Right atrium auricular region (tissue), 2 donors: ENCODE results near the gene DOK5. TPM values are rescaled to one million over a fixed set of nuclear protein-coding genes. Genes with fewer than 3 reads are reported as not detected.

Experiments
- DNase-seq: peaks from one replicate; pipeline ENCODE4 v3.0.0-alpha.2; 2019; ENCODE audit warnings: low spot score
- H3K27ac ChIP-seq, 2 donors: fragments of 200-600 bp; sonication (generic); 1 replicate in 1 of 2; 2 replicates in 1 of 2; pipeline ENCODE4 v1.5.1; 2016 to 2019
- H3K27me3 ChIP-seq, 2 donors: fragments of 200-600 bp; sonication (generic); one replicate each; pipeline versions ENCODE4 v1.5.1 to v1.6.0; 2017 to 2019
- H3K36me3 ChIP-seq: fragments of 200-600 bp; sonication (generic); one replicate; pipeline ENCODE4 v1.5.1; 2016
- H3K4me1 ChIP-seq, 2 donors: fragments of 200-600 bp; sonication (generic); one replicate each; pipeline versions ENCODE4 v1.5.1 to v1.6.0; 2017 to 2019
- H3K4me3 ChIP-seq, 2 donors: fragments of 200-600 bp; sonication (generic); 1 replicate in 1 of 2; 2 replicates in 1 of 2; pipeline ENCODE4 v1.5.1; 2017 to 2019; ENCODE audit warnings: mild to moderate bottlenecking in 1 of 2, moderate library complexity in 1 of 2
- H3K9me3 ChIP-seq, 2 donors: fragments of 200-600 bp; sonication (generic); one replicate each; pipeline ENCODE4 v1.5.1; 2019
- CTCF ChIP-seq, 2 donors: fragments of 200-600 bp; sonication (generic); IDR thresholded peaks; one replicate each; pipeline ENCODE4 v1.5.1; 2019; ENCODE audit warnings: antibody characterized with exemption in 2 of 2
- total RNA-seq, 2 donors: library from RNA; depleted of rRNA; stranded (reverse); fragments of >200 nt; gene quantifications; one replicate each; pipeline ENCODE4 v1.1.0, GENCODE V29; 2016

DOK5 gene
- total RNA-seq, 2 donors from 2014 or later = 11.6 to 16.9 TPM

GRCh38 chr20:54629632-54630031 is 154.2 kb downstream of the DOK5 start:
- no peak overlapping the region for H3K4me3 ChIP-seq
- no peaks in the 10 kb centered on the region for H3K4me1 ChIP-seq
- no peak for DNase-seq
- no peak overlapping the region for H3K27ac ChIP-seq
- no peak for TF ChIP-seq CTCF (IDR thresholded peaks at IDR 0.05)
- no peaks in the 10 kb centered on the region for H3K9me3 ChIP-seq
- no peaks in the 10 kb centered on the region for H3K27me3 ChIP-seq
- H3K36me3 ChIP-seq = no peaks in the 10 kb centered on the region

GRCh38 chr20:54630582-54630981 is 155.2 kb downstream of the DOK5 start:
- no peak for DNase-seq

GRCh38 chr20:54631059-54631458 is 155.7 kb downstream of the DOK5 start:
- no peaks in the 10 kb centered on the region for H3K4me1 ChIP-seq

More at GRCh38 chr20:54630582-54630981, 155.2 kb downstream of the DOK5 start:
- Histone ChIP-seq H3K36me3 (no peaks in the 10 kb centered on the region), H3K4me1 (no peaks in the 10 kb centered on the region), H3K9me3 (no peaks in the 10 kb centered on the region), H3K27me3 (no peaks in the 10 kb centered on the region), H3K4me3 (no peak overlapping the region), H3K27ac (no peak overlapping the region)
- no peak for TF ChIP-seq CTCF (IDR thresholded peaks at IDR 0.05)

GRCh38 chr20:54633374-54634355 is 158.3 kb downstream of the DOK5 start:
- H3K4me3 ChIP-seq = no peak overlapping the region
- no peaks in the 10 kb centered on the region for H3K9me3 ChIP-seq
- H3K27ac ChIP-seq = no peak overlapping the region
- DNase-seq = no peak
- no peaks in the 10 kb centered on the region for H3K4me1 ChIP-seq
- no peak for TF ChIP-seq CTCF (IDR thresholded peaks at IDR 0.05)
- no peaks in the 10 kb centered on the region for H3K36me3 ChIP-seq
- H3K27me3 ChIP-seq = no peaks in the 10 kb centered on the region

More at GRCh38 chr20:54631059-54631458, 155.7 kb downstream of the DOK5 start:
- Histone ChIP-seq H3K9me3 (no peaks in the 10 kb centered on the region), H3K27ac (no peak overlapping the region), H3K36me3 (no peaks in the 10 kb centered on the region), H3K27me3 (no peaks in the 10 kb centered on the region), H3K4me3 (no peak overlapping the region)
- no peak for TF ChIP-seq CTCF (IDR thresholded peaks at IDR 0.05)
- no peak for DNase-seq

- H3K4me3 ChIP-seq = no peak overlapping the region
- DNase-seq = no peak
- TF ChIP-seq CTCF (IDR thresholded peaks at IDR 0.05) = no peak
- H3K9me3 ChIP-seq = no peaks in the 10 kb centered on the region
- H3K27ac ChIP-seq = no peak overlapping the region
- no peaks in the 10 kb centered on the region for H3K27me3 ChIP-seq
- H3K4me1 ChIP-seq = no peaks in the 10 kb centered on the region
- no peaks in the 10 kb centered on the region for H3K36me3 ChIP-seq
These were observed 161.2 kb downstream of the DOK5 start for GRCh38 chr20:54636575-54636974.
